CD4-positive, CD25-positive, alpha-beta regulatory T cell (primary cell): ENCODE data around the gene CDHR1. TPM values are rescaled to one million over a fixed set of nuclear protein-coding genes. Genes with fewer than 3 reads are reported as not detected.

ENCODE experiments used
- ATAC-seq, 2 donors: fragments of 150-1000 bp; cut with Tn5 transposase; one replicate each; pipeline ENCODE4 v1.10.0; 2021; ENCODE audit warnings: low read depth in 2 of 2, moderate number of reproducible peaks in 2 of 2, moderate library complexity in 1 of 2
- DNase-seq, 3 donors: peaks; one replicate each; pipeline versions ENCODE4 v3.0.0 to v3.0.0-alpha.2; 2012 to 2022; ENCODE audit warnings: mixed read lengths in 1 of 3
- H3K27ac ChIP-seq: one replicate; pipeline ENCODE4 v1.7.0; 2013; ENCODE audit warnings: mild to moderate bottlenecking, low read length; ENCODE audit not compliant: insufficient read depth, poor library complexity, severe bottlenecking
- H3K27me3 ChIP-seq: one replicate; pipeline ENCODE4 v1.7.0; 2013; ENCODE audit warnings: low read length; ENCODE audit not compliant: control insufficient read depth, insufficient read depth
- H3K36me3 ChIP-seq: one replicate; pipeline ENCODE4 v1.7.0; 2013; ENCODE audit warnings: mild to moderate bottlenecking, low read length, moderate library complexity; ENCODE audit not compliant: control insufficient read depth, insufficient read depth
- H3K4me1 ChIP-seq: 2 replicates; pipeline ENCODE4 v1.7.0; 2013; ENCODE audit warnings: mild to moderate bottlenecking, low read length; ENCODE audit not compliant: insufficient read depth, control insufficient read depth, poor library complexity, severe bottlenecking
- H3K4me3 ChIP-seq: one replicate; pipeline ENCODE4 v1.7.0; 2013; ENCODE audit warnings: low read depth, mild to moderate bottlenecking, low read length, moderate library complexity
- H3K9me3 ChIP-seq, 2 experiments: 1 replicate in 1 of 2; 2 replicates in 1 of 2; pipeline ENCODE4 v1.7.0; 2013; ENCODE audit warnings: low read length in 2 of 2, mild to moderate bottlenecking in 1 of 2, moderate library complexity in 1 of 2; ENCODE audit not compliant: control insufficient read depth in 2 of 2
- H3K27ac Mint-ChIP-seq, 3 donors: one replicate each; pipeline ENCODE4 v1.8.0; 2020 to 2022; ENCODE audit warnings: mild to moderate bottlenecking in 3 of 3, mixed read lengths in 3 of 3, moderate library complexity in 2 of 3
- H3K27me3 Mint-ChIP-seq: one replicate; pipeline ENCODE4 v1.8.0; 2022; ENCODE audit warnings: mild to moderate bottlenecking, mixed read lengths
- H3K36me3 Mint-ChIP-seq: one replicate; pipeline ENCODE4 v1.8.0; 2020; ENCODE audit warnings: mixed read lengths
- H3K4me1 Mint-ChIP-seq, 4 donors: one replicate each; pipeline ENCODE4 v1.8.0; 2020 to 2022; ENCODE audit warnings: mixed read lengths in 4 of 4, mild to moderate bottlenecking in 1 of 4
- H3K4me3 Mint-ChIP-seq, 4 donors: one replicate each; pipeline ENCODE4 v1.8.0; 2020 to 2022; ENCODE audit warnings: mild to moderate bottlenecking in 4 of 4, mixed read lengths in 4 of 4, moderate library complexity in 3 of 4
- H3K9me3 Mint-ChIP-seq, 7 donors: one replicate each; pipeline ENCODE4 v1.8.0; 2020 to 2022; ENCODE audit warnings: mixed read lengths in 7 of 7, mild to moderate bottlenecking in 3 of 7, moderate library complexity in 2 of 7
- polyA plus RNA-seq, 4 donors: library from polyadenylated mRNA; unstranded; fragments of 300-500 nt; fragmentation: Illumina TruSeq; gene quantifications; one replicate each; pipeline ENCODE4 v1.2.3, GENCODE V29; 2021
- total RNA-seq: library from RNA; stranded (reverse); gene quantifications from one replicate; pipeline ENCODE4 v1.2.3, GENCODE V29; 2022

CDHR1 gene
- total and polyA plus RNA-seq, 5 donors from 2014 or later = 0.25 to 0.28 TPM; not detected in 3

- Mint-ChIP-seq H3K4me3 (no peak overlapping the region), H3K36me3 (no peaks in the 10 kb centered on the region), H3K27me3 (no peaks in the 10 kb centered on the region), H3K4me1 (no peaks in the 10 kb centered on the region), H3K27ac (no peak overlapping the region), H3K9me3 (peaks cover 0 to 4% (median 0%) of the 10 kb centered on the region in 7 donors)
- H3K4me1 ChIP-seq = no peaks in the 10 kb centered on the region
- ATAC-seq (no peak), DNase-seq (no peak)
- no peak overlapping the region for H3K4me3 ChIP-seq
- no peaks in the 10 kb centered on the region for H3K27me3 ChIP-seq
- no peaks in the 10 kb centered on the region for H3K36me3 ChIP-seq
- peaks cover 0 to 2% of the 10 kb centered on the region in 2 experiments for H3K9me3 ChIP-seq
- no peak overlapping the region for H3K27ac ChIP-seq
These were observed 30.2 kb downstream of the CDHR1 start for GRCh38 chr10:84224411-84225028.

- no peak within 1 kb of the TSS for H3K27ac Mint-ChIP-seq
- no peaks in the 10 kb centered on the region for H3K4me1 Mint-ChIP-seq
- no peaks in the 10 kb centered on the region for H3K27me3 Mint-ChIP-seq
These were observed 31.3 kb downstream of the CDHR1 start, which contains the start of gene LRIT2 for GRCh38 chr10:84225427-84226173. LRIT2 (minus strand) TSS chr10:84225544; CDS start chr10:84225520, 24 bp downstream.

GRCh38 chr10:84226616-84227015 lies 32.3 kb downstream of the CDHR1 start:
- Mint-ChIP-seq H3K9me3 (no peaks in the 10 kb centered on the region), H3K36me3 (no peaks in the 10 kb centered on the region), H3K27ac (no peak overlapping the region), H3K4me1 (no peaks in the 10 kb centered on the region), H3K27me3 (no peaks in the 10 kb centered on the region), H3K4me3 (no peak overlapping the region)
- DNase-seq (no peak), ATAC-seq (no peak)
- Histone ChIP-seq H3K4me1 (no peaks in the 10 kb centered on the region), H3K36me3 (no peaks in the 10 kb centered on the region), H3K9me3 (no peaks in the 10 kb centered on the region), H3K27ac (no peak overlapping the region), H3K4me3 (no peak overlapping the region), H3K27me3 (no peaks in the 10 kb centered on the region)

More at GRCh38 chr10:84225427-84226173, 31.3 kb downstream of the CDHR1 start, which contains the start of gene LRIT2:
- DNase-seq = no peak
- H3K9me3 Mint-ChIP-seq = peaks cover 0 to 2% (median 0%) of the 10 kb centered on the region in 7 donors
- no peaks in the 10 kb centered on the region for H3K9me3 ChIP-seq
- H3K36me3 ChIP-seq = no peaks in the 10 kb centered on the region
- H3K4me1 ChIP-seq = no peaks in the 10 kb centered on the region
- H3K27ac ChIP-seq = no peak within 1 kb of the TSS
- no peaks in the 10 kb centered on the region for H3K27me3 ChIP-seq
- no peak within 1 kb of the TSS for H3K4me3 ChIP-seq
- H3K4me3 Mint-ChIP-seq = no peak within 1 kb of the TSS
- H3K36me3 Mint-ChIP-seq = no peaks in the 10 kb centered on the region
- ATAC-seq = no peak

GRCh38 chr10:84227810-84228209 lies 33.5 kb downstream of the CDHR1 start:
- no peak overlapping the region for H3K4me3 ChIP-seq
- Mint-ChIP-seq H3K27me3 (no peaks in the 10 kb centered on the region), H3K4me1 (no peaks in the 10 kb centered on the region), H3K36me3 (no peaks in the 10 kb centered on the region), H3K9me3 (no peaks in the 10 kb centered on the region), H3K27ac (no peak overlapping the region), H3K4me3 (no peak overlapping the region)
- no peak overlapping the region for H3K27ac ChIP-seq
- H3K27me3 ChIP-seq = no peaks in the 10 kb centered on the region
- H3K36me3 ChIP-seq = no peaks in the 10 kb centered on the region
- ATAC-seq (no peak), DNase-seq (no peak)
- H3K9me3 ChIP-seq = no peaks in the 10 kb centered on the region
- H3K4me1 ChIP-seq = no peaks in the 10 kb centered on the region

- H3K4me3 Mint-ChIP-seq = no peak overlapping the region
- H3K36me3 ChIP-seq = no peaks in the 10 kb centered on the region
- H3K4me1 ChIP-seq = no peaks in the 10 kb centered on the region
- H3K27me3 ChIP-seq = peaks cover 2% of the 10 kb centered on the region
- DNase-seq (no peak), ATAC-seq (no peak)
- H3K27me3 Mint-ChIP-seq = peaks cover 3% of the 10 kb centered on the region
- H3K27ac Mint-ChIP-seq = no peak overlapping the region
- H3K27ac ChIP-seq = no peak overlapping the region
- no peaks in the 10 kb centered on the region for H3K4me1 Mint-ChIP-seq
- no peaks in the 10 kb centered on the region for H3K36me3 Mint-ChIP-seq
- H3K4me3 ChIP-seq = no peak overlapping the region
- no peaks in the 10 kb centered on the region for H3K9me3 Mint-ChIP-seq
- H3K9me3 ChIP-seq = no peaks in the 10 kb centered on the region
These were observed 36.0 kb downstream of the CDHR1 start for GRCh38 chr10:84230359-84230758.

GRCh38 chr10:84232376-84232775 lies 38.0 kb downstream of the CDHR1 start:
- no peak overlapping the region for H3K4me3 Mint-ChIP-seq
- no peaks in the 10 kb centered on the region for H3K36me3 Mint-ChIP-seq

GRCh38 chr10:84233940-84234339 lies 39.6 kb downstream of the CDHR1 start:
- Mint-ChIP-seq H3K9me3 (no peaks in the 10 kb centered on the region), H3K4me3 (no peak overlapping the region), H3K27ac (no peak overlapping the region), H3K4me1 (no peaks in the 10 kb centered on the region), H3K36me3 (no peaks in the 10 kb centered on the region), H3K27me3 (peaks cover 18% of the 10 kb centered on the region)
- DNase-seq (no peak), ATAC-seq (no peak)
- H3K27ac ChIP-seq = no peak overlapping the region
- H3K36me3 ChIP-seq = no peaks in the 10 kb centered on the region
- H3K27me3 ChIP-seq = peaks cover 2% of the 10 kb centered on the region
- H3K9me3 ChIP-seq = no peaks in the 10 kb centered on the region
- no peak overlapping the region for H3K4me3 ChIP-seq
- H3K4me1 ChIP-seq = no peaks in the 10 kb centered on the region

More at GRCh38 chr10:84232376-84232775, 38.0 kb downstream of the CDHR1 start:
- Histone ChIP-seq H3K4me1 (no peaks in the 10 kb centered on the region), H3K4me3 (no peak overlapping the region), H3K27ac (no peak overlapping the region), H3K27me3 (peaks cover 2% of the 10 kb centered on the region), H3K9me3 (no peaks in the 10 kb centered on the region), H3K36me3 (no peaks in the 10 kb centered on the region)
- peaks cover 13% of the 10 kb centered on the region for H3K27me3 Mint-ChIP-seq
- ATAC-seq (no peak), DNase-seq (no peak)
- no peak overlapping the region for H3K27ac Mint-ChIP-seq
- H3K4me1 Mint-ChIP-seq = no peaks in the 10 kb centered on the region
- H3K9me3 Mint-ChIP-seq = no peaks in the 10 kb centered on the region

GRCh38 chr10:84234479-84234878 lies 40.1 kb downstream of the CDHR1 start:
- Histone ChIP-seq H3K4me1 (no peaks in the 10 kb centered on the region), H3K4me3 (no peak overlapping the region), H3K27ac (no peak overlapping the region), H3K9me3 (no peaks in the 10 kb centered on the region), H3K27me3 (peaks cover 2% of the 10 kb centered on the region), H3K36me3 (no peaks in the 10 kb centered on the region)
- Mint-ChIP-seq H3K9me3 (no peaks in the 10 kb centered on the region), H3K27ac (no peak overlapping the region), H3K4me1 (no peaks in the 10 kb centered on the region), H3K27me3 (peaks cover 18% of the 10 kb centered on the region), H3K36me3 (no peaks in the 10 kb centered on the region), H3K4me3 (no peak overlapping the region)
- ATAC-seq (no peak), DNase-seq (no peak)
